Parathyroid adenoma (tissue), 2 donors: ENCODE results near the gene GAA.
"Not testable (repeated sequence)": the region's sequence is repeated elsewhere in the genome, so short reads cannot be mapped to it uniquely, and the experiment has no call there.

Experiments
- H2AFZ ChIP-seq: fragments of 300-600 bp; sonication (generic); one replicate; pipeline ENCODE4 v1.7.0; 2017; ENCODE audit warnings: antibody characterized with exemption, mild to moderate bottlenecking
- H3K27ac ChIP-seq: fragments of 300-600 bp; sonication (generic); one replicate; pipeline ENCODE4 v1.7.0; 2017
- H3K27me3 ChIP-seq: fragments of 300-600 bp; sonication (generic); one replicate; pipeline ENCODE4 v1.7.0; 2017; ENCODE audit warnings: low read length; ENCODE audit not compliant: control insufficient read depth, insufficient read depth
- H3K36me3 ChIP-seq: fragments of 300-600 bp; sonication (generic); one replicate; pipeline ENCODE4 v1.7.0; 2017; ENCODE audit warnings: low read length; ENCODE audit not compliant: control insufficient read depth, insufficient read depth
- H3K4me1 ChIP-seq: fragments of 300-600 bp; sonication (generic); one replicate; pipeline ENCODE4 v1.7.0; 2017; ENCODE audit warnings: control low read depth
- H3K4me2 ChIP-seq: fragments of 300-600 bp; sonication (generic); one replicate; pipeline ENCODE4 v1.7.0; 2017; ENCODE audit warnings: low read length
- H3K4me3 ChIP-seq: fragments of 300-600 bp; sonication (generic); one replicate; pipeline ENCODE4 v1.7.0; 2017; ENCODE audit warnings: low read depth, low read length
- H3K79me2 ChIP-seq: fragments of 300-600 bp; sonication (generic); one replicate; pipeline ENCODE4 v1.7.0; 2017; ENCODE audit warnings: control low read depth
- H3K9ac ChIP-seq: fragments of 300-600 bp; sonication (generic); one replicate; pipeline ENCODE4 v1.7.0; 2017; ENCODE audit warnings: mild to moderate bottlenecking
- H3K9me3 ChIP-seq: fragments of 300-600 bp; sonication (generic); one replicate; pipeline ENCODE4 v1.7.0; 2017; ENCODE audit warnings: low read length; ENCODE audit not compliant: control insufficient read depth
- TF ChIP-seq, protein P1 (sequence below): fragments of 300-600 bp; sonication (generic); IDR thresholded peaks from one replicate; pipeline ENCODE4 v1.7.0; 2017; ENCODE audit warnings: antibody characterized with exemption, mild to moderate bottlenecking
- donor health status: primary hyperparathyroidism.

Gene GAA

GRCh38 chr17:80154166-80154565, 52.8 kb downstream of the GAA start:
- Histone ChIP-seq H2AFZ (no peak overlapping the region), H3K36me3 (no peaks in the 10 kb centered on the region), H3K4me1 (no peaks in the 10 kb centered on the region), H3K9me3 (no peaks in the 10 kb centered on the region), H3K4me2 (no peak overlapping the region), H3K27ac (no peak overlapping the region), H3K27me3 (no peaks in the 10 kb centered on the region), H3K9ac (no peak overlapping the region), H3K4me3 (no peak overlapping the region), H3K79me2 (no peaks in the 10 kb centered on the region)
- TF ChIP-seq, protein P1, sequence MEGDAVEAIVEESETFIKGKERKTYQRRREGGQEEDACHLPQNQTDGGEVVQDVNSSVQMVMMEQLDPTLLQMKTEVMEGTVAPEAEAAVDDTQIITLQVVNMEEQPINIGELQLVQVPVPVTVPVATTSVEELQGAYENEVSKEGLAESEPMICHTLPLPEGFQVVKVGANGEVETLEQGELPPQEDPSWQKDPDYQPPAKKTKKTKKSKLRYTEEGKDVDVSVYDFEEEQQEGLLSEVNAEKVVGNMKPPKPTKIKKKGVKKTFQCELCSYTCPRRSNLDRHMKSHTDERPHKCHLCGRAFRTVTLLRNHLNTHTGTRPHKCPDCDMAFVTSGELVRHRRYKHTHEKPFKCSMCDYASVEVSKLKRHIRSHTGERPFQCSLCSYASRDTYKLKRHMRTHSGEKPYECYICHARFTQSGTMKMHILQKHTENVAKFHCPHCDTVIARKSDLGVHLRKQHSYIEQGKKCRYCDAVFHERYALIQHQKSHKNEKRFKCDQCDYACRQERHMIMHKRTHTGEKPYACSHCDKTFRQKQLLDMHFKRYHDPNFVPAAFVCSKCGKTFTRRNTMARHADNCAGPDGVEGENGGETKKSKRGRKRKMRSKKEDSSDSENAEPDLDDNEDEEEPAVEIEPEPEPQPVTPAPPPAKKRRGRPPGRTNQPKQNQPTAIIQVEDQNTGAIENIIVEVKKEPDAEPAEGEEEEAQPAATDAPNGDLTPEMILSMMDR, result no peak

GRCh38 chr17:80155600-80155999, 54.2 kb downstream of the GAA start:
- not testable (repeated sequence) for H3K27me3 ChIP-seq, H3K4me2 ChIP-seq, H3K27ac ChIP-seq, H3K4me1 ChIP-seq, H3K4me3 ChIP-seq, H3K9me3 ChIP-seq, H3K9ac ChIP-seq, H3K79me2 ChIP-seq, H2AFZ ChIP-seq, H3K36me3 ChIP-seq

GRCh38 chr17:80158846-80159245, 57.5 kb downstream of the GAA start:
- H3K4me1 ChIP-seq, result no peaks in the 10 kb centered on the region
- no peak overlapping the region for H2AFZ ChIP-seq
- no peaks in the 10 kb centered on the region for H3K79me2 ChIP-seq
- H3K27ac ChIP-seq, result no peak overlapping the region
- H3K9ac ChIP-seq, result no peak overlapping the region
- no peak overlapping the region for H3K4me3 ChIP-seq
- H3K9me3 ChIP-seq, result no peaks in the 10 kb centered on the region
- H3K27me3 ChIP-seq, result no peaks in the 10 kb centered on the region
- TF ChIP-seq, protein P1, result no peak
- no peaks in the 10 kb centered on the region for H3K36me3 ChIP-seq
- no peak overlapping the region for H3K4me2 ChIP-seq

DNA sequence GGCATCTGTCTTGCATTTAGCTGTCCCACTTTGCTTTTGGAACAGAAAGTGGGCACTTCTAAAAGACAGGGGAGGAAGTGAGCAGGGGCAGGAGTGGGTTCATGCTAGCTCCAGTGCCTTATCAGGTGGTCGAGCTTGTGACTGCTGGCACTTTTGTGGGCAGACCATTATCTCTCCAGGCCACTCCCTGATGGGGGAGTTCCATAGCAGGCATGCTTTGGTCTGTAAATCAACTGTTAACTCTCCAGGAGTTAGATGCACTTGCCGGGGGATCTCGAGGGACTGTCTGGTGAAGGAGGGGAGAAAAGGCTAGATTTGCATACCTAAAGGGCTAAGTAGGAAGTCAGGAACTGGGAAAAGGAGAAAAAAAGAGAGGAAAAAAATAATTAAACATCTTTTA, 59.2 kb downstream of the GAA start:
- no peaks in the 10 kb centered on the region for H3K4me1 ChIP-seq
- no peak overlapping the region for H3K9ac ChIP-seq
- H3K79me2 ChIP-seq, result no peaks in the 10 kb centered on the region
- H3K4me2 ChIP-seq, result no peak overlapping the region
- no peak overlapping the region for H3K27ac ChIP-seq
- H3K9me3 ChIP-seq, result no peaks in the 10 kb centered on the region
- no peak overlapping the region for H3K4me3 ChIP-seq
- TF ChIP-seq, protein P1, result no peak
- H2AFZ ChIP-seq, result no peak overlapping the region
- H3K36me3 ChIP-seq, result no peaks in the 10 kb centered on the region
- H3K27me3 ChIP-seq, result no peaks in the 10 kb centered on the region

DNA sequence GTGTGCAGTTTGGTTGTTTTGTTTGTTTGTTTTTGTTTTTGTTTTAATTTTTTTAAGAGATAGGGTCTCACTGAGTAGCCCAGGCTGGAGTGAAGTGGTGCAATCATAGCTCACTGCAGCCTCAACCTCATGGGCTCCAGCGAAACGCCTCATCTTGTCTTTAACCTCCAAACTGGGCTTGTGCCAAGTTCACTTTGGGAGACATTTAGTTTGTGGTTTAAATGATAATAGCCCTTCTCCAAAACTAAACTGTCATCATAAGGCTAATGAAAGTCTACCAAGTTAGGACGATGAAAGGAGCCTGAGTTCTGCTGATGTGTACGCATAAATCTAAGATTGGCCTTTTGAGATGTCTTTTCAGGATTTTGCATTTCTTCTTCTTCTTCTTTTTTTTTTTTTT, 62.0 kb downstream of the GAA start:
- H3K4me2 ChIP-seq, result no peak overlapping the region
- H3K4me1 ChIP-seq, result no peaks in the 10 kb centered on the region
- no peaks in the 10 kb centered on the region for H3K27me3 ChIP-seq
- H3K27ac ChIP-seq, result no peak overlapping the region
- TF ChIP-seq, protein P1, result no peak
- H3K36me3 ChIP-seq, result no peaks in the 10 kb centered on the region
- H3K79me2 ChIP-seq, result no peaks in the 10 kb centered on the region
- H3K9me3 ChIP-seq, result no peaks in the 10 kb centered on the region
- H3K9ac ChIP-seq, result no peak overlapping the region
- H3K4me3 ChIP-seq, result no peak overlapping the region
- no peak overlapping the region for H2AFZ ChIP-seq
